HFF-Myc (cell line): ENCODE data around the gene C10orf53.

Source experiments
- DNase-seq: peaks from one replicate; pipeline ENCODE4 v3.0.0-alpha.2; 2011; ENCODE audit warnings: low read depth; ENCODE audit errors: extremely low read depth
- H3K4me3 ChIP-seq: replicated peaks from 2 replicates; pipeline ENCODE4 v1.5.1; 2011; ENCODE audit warnings: low read depth, mild to moderate bottlenecking, control low read depth, low read length
- CTCF ChIP-seq: IDR thresholded peaks from 2 replicates; pipeline ENCODE4 v1.5.1; 2012; ENCODE audit warnings: mild to moderate bottlenecking, low read depth, low read length, control low read depth; ENCODE audit errors: missing control alignments

Gene C10orf53, protein sequence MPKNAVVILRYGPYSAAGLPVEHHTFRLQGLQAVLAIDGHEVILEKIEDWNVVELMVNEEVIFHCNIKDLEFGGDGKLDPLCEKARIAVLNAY

DNA sequence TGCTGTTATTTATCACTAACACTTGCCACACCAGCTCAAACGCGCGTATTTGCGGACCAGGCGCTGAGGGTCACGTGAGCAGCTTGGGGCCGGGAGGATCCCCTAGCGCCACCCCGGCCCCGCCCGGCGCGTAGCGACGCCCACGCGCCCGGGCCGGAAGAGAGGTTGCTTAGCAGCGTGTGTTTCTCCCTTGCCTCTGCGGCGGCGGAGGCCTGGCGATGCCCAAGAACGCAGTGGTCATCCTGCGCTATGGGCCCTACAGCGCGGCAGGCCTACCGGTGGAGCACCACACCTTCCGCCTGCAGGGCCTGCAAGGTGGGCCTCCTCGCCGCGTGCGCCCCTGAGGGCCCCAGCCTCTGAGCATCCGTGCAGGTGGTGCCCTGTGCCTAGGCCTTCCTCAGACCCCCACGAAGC lies at the start of gene C10orf53:
Gene C10orf53 (plus strand): TSS at position 172 of the 414 bp plus-strand sequence. CDS start 47 bp downstream, at position 219.
- DNase-seq = peak; percentile 14
- TF ChIP-seq CTCF = no peak
- no peak within 1 kb of the TSS for H3K4me3 ChIP-seq

- no peak for DNase-seq
- H3K4me3 ChIP-seq = no peak overlapping the region
- no peak for TF ChIP-seq CTCF
Measured at GRCh38 chr10:49631975-49632374, 47.5 kb upstream of the C10orf53 start.

DNA sequence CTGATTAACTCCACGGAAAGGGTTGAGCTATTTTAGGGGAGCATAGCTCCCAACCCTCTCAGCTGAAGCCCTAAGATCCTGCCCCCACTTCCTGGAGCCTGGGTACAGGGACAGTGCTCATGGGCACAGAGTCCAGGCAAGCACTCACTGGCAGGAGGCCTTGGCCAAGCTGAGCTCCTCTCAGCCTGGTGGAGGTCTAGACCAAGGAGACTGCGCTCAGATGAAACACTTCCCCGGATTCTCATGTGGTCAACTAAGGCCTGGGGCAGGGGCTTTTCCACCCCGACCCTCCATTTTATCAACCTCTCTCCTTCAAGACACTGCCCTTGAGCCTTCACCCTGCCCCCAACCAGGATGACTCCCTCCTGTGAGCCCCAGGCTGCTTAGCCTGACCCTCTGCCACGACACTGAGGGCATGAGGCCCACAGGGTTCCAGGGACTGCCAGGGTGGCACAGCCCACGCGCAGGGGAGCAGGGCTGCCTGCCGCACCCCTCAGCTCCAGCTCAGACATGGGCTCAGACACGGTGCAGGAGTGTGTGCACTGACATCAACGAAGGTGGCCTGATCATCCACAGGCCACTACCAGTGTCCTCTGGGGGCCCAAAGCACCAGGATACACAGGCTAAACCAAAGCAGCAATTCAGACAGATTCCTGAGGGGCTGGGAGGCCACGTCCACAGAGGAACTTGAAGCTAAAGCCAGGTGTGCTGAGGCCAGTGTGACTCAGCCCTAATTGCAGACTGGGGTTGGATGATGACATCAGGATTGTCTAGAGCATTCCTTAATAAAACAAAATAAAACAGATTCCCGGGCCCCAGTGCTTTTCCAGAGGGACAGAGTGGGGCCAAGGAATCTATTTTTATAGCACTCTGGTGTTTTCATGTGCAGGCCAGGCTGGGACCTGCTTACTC lies 46.8 kb upstream of the C10orf53 start:
- DNase-seq = no peak
- no peak for TF ChIP-seq CTCF
- no peak overlapping the region for H3K4me3 ChIP-seq

DNA sequence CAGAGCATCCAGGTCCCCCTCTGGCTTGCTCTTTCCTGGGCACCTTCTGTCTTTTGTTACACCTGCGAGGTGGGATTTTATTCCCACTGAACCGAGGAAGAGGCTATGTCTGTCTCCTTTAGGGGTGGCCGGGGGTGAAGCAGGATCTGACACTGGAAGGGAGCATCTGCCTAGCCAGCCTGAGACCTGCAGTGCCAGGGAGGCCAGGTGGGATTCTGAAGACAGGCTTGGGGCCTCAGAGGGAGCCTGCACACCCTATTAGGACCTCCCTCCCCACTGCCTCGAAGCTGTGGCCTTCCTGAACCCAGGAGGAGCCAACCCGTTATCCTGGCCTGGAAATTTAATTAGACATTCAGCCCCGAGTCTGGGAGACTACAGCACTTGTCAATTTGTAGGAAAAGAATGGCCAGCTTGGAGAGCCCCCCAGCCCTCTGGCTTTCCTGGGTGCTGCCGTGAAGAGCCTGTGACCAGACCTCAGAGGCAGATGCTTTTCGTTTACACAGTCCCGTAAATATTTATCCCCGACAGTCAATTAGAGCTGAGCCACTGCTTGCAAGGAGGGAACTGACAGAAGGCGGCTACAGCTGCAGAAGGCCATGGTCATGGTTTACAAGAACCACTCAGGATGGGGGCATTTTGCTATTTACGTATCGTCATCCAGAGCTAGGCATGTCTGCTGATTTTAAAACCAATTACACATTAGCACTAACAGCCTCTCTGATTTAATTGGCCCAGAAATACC lies 46.0 kb upstream of the C10orf53 start:
- no peak overlapping the region for H3K4me3 ChIP-seq
- no peak for TF ChIP-seq CTCF
- no peak for DNase-seq

GRCh38 chr10:49634069-49634660 lies 45.3 kb upstream of the C10orf53 start:
- no peak for TF ChIP-seq CTCF
- H3K4me3 ChIP-seq = no peak overlapping the region

GRCh38 chr10:49642311-49642710 lies 37.1 kb upstream of the C10orf53 start:
- DNase-seq = no peak
- TF ChIP-seq CTCF = no peak
- H3K4me3 ChIP-seq = no peak overlapping the region

More at GRCh38 chr10:49634069-49634660, 45.3 kb upstream of the C10orf53 start:
- no peak for DNase-seq
